ENCODE results near the gene GRIK1.

The GRIK1 gene

DNA sequence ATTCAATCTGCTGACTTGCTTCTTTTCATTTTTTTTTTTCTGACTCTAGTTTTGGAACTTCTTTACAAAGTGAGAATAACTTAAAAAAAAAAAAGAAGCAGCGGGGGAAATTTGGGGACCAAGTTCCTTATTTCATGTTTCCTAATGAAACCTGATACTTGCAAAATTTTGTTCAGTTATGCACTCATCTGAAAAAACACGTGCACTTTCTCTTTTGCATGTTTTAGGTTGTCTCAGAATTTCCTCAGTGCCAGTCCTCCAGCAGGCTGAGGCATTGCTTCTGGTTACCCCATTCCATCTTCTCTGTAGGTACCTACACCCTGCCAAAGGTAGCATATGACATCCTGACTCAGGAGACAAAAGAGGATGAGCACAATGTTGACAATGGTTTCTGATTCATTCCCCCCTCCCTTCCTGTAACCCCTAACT is 299.7 kb downstream of the GRIK1 start:
- Histone ChIP-seq H3K4me3 (ENCODE audit: low read length in 2 of 2) (no peak overlapping the region), H2BK5ac (ENCODE audit: low read length) (no peak overlapping the region), H2AK5ac (ENCODE audit: low read depth, low read length) (no peak overlapping the region), H3K4me1 (ENCODE audit: control insufficient read depth in 2 of 2, insufficient read depth in 1 of 2, low read depth in 1 of 2, low read length in 2 of 2) (no peaks in the 10 kb centered on the region), H3K14ac (ENCODE audit: low read length) (no peak overlapping the region), H3K23ac (ENCODE audit: low read depth, low read length, poor library complexity) (no peak overlapping the region), H3K79me1 (ENCODE audit: low read depth, low read length) (no peaks in the 10 kb centered on the region), H3K27me3 (ENCODE audit: control insufficient read depth in 3 of 3, insufficient read depth in 3 of 3, low read depth in 1 of 3, low read length in 3 of 3) (no peaks in the 10 kb centered on the region), H3K9me3 (replicated peaks in 1 of 2; ENCODE audit: control insufficient read depth in 2 of 2, insufficient read depth in 1 of 2, low read depth in 1 of 2, low read length in 2 of 2) (no peaks in the 10 kb centered on the region), H3K27ac (replicated peaks; ENCODE audit: low read length) (no peak overlapping the region), H3K4me2 (ENCODE audit: insufficient read depth, low read length, poor library complexity, severe bottlenecking) (no peak overlapping the region), H3K36me3 (replicated peaks in 1 of 2; ENCODE audit: control insufficient read depth in 2 of 2, insufficient read depth in 2 of 2, low read length in 2 of 2) (no peaks in the 10 kb centered on the region), H2AFZ (ENCODE audit: low read length) (no peak overlapping the region), H3K9ac (ENCODE audit: low read depth, low read length, poor library complexity) (no peak overlapping the region), H2BK120ac (ENCODE audit: low read depth, low read length) (no peak overlapping the region), H2BK12ac (ENCODE audit: low read length) (no peak overlapping the region), H3K4ac (ENCODE audit: low read length) (no peak overlapping the region), H4K8ac (ENCODE audit: low read depth, low read length) (no peak overlapping the region), H2BK15ac (ENCODE audit: low read length) (no peak overlapping the region), H3K18ac (ENCODE audit: low read length) (no peak overlapping the region), H4K91ac (ENCODE audit: low read depth, low read length, poor library complexity) (no peak overlapping the region)
- DNase-seq (ENCODE audit: low spot score): no peak
- no CpG with 5 or more reads among the region's 2 CpGs for WGBS, 2 donors (ENCODE audit: extremely low coverage in 2 of 2, insufficient read length in 2 of 2, insufficient replicate concordance in 1 of 2)

- no peaks in the 10 kb centered on the region for H3K9me3 ChIP-seq (replicated peaks in 1 of 2; ENCODE audit: control insufficient read depth in 2 of 2, insufficient read depth in 1 of 2, low read depth in 1 of 2, low read length in 2 of 2)
- H3K9ac ChIP-seq (ENCODE audit: low read depth, low read length, poor library complexity): no peak overlapping the region
- no peak overlapping the region for H2AFZ ChIP-seq (ENCODE audit: low read length)
- no peak overlapping the region for H4K91ac ChIP-seq (ENCODE audit: low read depth, low read length, poor library complexity)
- no peaks in the 10 kb centered on the region for H3K79me1 ChIP-seq (ENCODE audit: low read depth, low read length)
- WGBS, 2 donors (ENCODE audit: extremely low coverage in 2 of 2, insufficient read length in 2 of 2, insufficient replicate concordance in 1 of 2): no CpG with 5 or more reads among the region's 5 CpGs
- no peak overlapping the region for H3K23ac ChIP-seq (ENCODE audit: low read depth, low read length, poor library complexity)
- no peak overlapping the region for H3K27ac ChIP-seq (replicated peaks; ENCODE audit: low read length)
- H3K36me3 ChIP-seq (replicated peaks in 1 of 2; ENCODE audit: control insufficient read depth in 2 of 2, insufficient read depth in 2 of 2, low read length in 2 of 2): no peaks in the 10 kb centered on the region
- no peak overlapping the region for H3K18ac ChIP-seq (ENCODE audit: low read length)
- H2BK120ac ChIP-seq (ENCODE audit: low read depth, low read length): no peak overlapping the region
- DNase-seq (ENCODE audit: low spot score): no peak
- H4K8ac ChIP-seq (ENCODE audit: low read depth, low read length): no peak overlapping the region
- H3K14ac ChIP-seq (ENCODE audit: low read length): no peak overlapping the region
- H3K4me2 ChIP-seq (ENCODE audit: insufficient read depth, low read length, poor library complexity, severe bottlenecking): no peak overlapping the region
- H3K4ac ChIP-seq (ENCODE audit: low read length): no peak overlapping the region
- H2AK5ac ChIP-seq (ENCODE audit: low read depth, low read length): no peak overlapping the region
- H3K4me3 ChIP-seq (ENCODE audit: low read length in 2 of 2): no peak overlapping the region
- H2BK12ac ChIP-seq (ENCODE audit: low read length): no peak overlapping the region
- H3K27me3 ChIP-seq (ENCODE audit: control insufficient read depth in 3 of 3, insufficient read depth in 3 of 3, low read depth in 1 of 3, low read length in 3 of 3): no peaks in the 10 kb centered on the region
- H3K4me1 ChIP-seq (ENCODE audit: control insufficient read depth in 2 of 2, insufficient read depth in 1 of 2, low read depth in 1 of 2, low read length in 2 of 2): no peaks in the 10 kb centered on the region
- H2BK15ac ChIP-seq (ENCODE audit: low read length): no peak overlapping the region
- no peak overlapping the region for H2BK5ac ChIP-seq (ENCODE audit: low read length)
These were observed 300.3 kb downstream of the GRIK1 start for GRCh38 chr21:29639366-29640079.

DNA sequence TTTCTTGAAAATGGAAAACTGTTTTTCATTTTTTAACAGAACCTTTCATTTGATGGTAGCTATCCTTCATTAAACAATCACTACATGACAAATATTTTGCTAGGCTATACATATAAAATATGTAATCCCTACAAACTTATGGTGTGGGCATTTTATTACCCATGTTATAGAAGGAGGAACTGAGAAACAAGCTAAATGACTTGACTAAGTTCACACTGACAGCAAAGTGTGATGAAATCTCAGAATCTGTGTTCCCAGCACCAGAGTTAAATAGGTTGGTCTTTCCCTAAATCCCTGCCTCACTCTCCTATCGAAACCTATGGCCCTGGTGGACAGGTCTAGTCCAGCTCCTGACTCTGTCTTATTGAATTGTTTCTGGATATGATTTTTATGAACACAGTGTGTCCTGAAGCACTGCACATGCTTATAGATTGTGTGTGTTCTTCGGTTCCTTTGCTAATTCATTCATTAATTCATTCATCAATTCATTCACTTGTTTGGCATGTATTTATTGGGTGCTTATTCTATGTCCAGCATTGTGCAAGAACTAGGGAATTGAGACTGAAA is 301.0 kb downstream of the GRIK1 start:
- DNase-seq (ENCODE audit: low spot score): no peak
- H2BK5ac ChIP-seq (ENCODE audit: low read length): no peak overlapping the region
- H4K8ac ChIP-seq (ENCODE audit: low read depth, low read length): no peak overlapping the region
- WGBS, 2 donors (ENCODE audit: extremely low coverage in 2 of 2, insufficient read length in 2 of 2, insufficient replicate concordance in 1 of 2): no CpG with 5 or more reads among the region's 2 CpGs
- H2BK120ac ChIP-seq (ENCODE audit: low read depth, low read length): no peak overlapping the region
- H3K79me1 ChIP-seq (ENCODE audit: low read depth, low read length): no peaks in the 10 kb centered on the region
- H2BK12ac ChIP-seq (ENCODE audit: low read length): no peak overlapping the region
- no peak overlapping the region for H2AFZ ChIP-seq (ENCODE audit: low read length)
- no peak overlapping the region for H2BK15ac ChIP-seq (ENCODE audit: low read length)
- no peak overlapping the region for H4K91ac ChIP-seq (ENCODE audit: low read depth, low read length, poor library complexity)
- no peak overlapping the region for H3K4me3 ChIP-seq (ENCODE audit: low read length in 2 of 2)
- no peaks in the 10 kb centered on the region for H3K9me3 ChIP-seq (replicated peaks in 1 of 2; ENCODE audit: control insufficient read depth in 2 of 2, insufficient read depth in 1 of 2, low read depth in 1 of 2, low read length in 2 of 2)
- no peak overlapping the region for H3K18ac ChIP-seq (ENCODE audit: low read length)
- H3K9ac ChIP-seq (ENCODE audit: low read depth, low read length, poor library complexity): no peak overlapping the region
- no peak overlapping the region for H2AK5ac ChIP-seq (ENCODE audit: low read depth, low read length)
- no peaks in the 10 kb centered on the region for H3K36me3 ChIP-seq (replicated peaks in 1 of 2; ENCODE audit: control insufficient read depth in 2 of 2, insufficient read depth in 2 of 2, low read length in 2 of 2)
- H3K4me2 ChIP-seq (ENCODE audit: insufficient read depth, low read length, poor library complexity, severe bottlenecking): no peak overlapping the region
- H3K4ac ChIP-seq (ENCODE audit: low read length): no peak overlapping the region
- no peak overlapping the region for H3K14ac ChIP-seq (ENCODE audit: low read length)
- H3K27ac ChIP-seq (replicated peaks; ENCODE audit: low read length): no peak overlapping the region
- H3K4me1 ChIP-seq (ENCODE audit: control insufficient read depth in 2 of 2, insufficient read depth in 1 of 2, low read depth in 1 of 2, low read length in 2 of 2): no peaks in the 10 kb centered on the region
- H3K27me3 ChIP-seq (ENCODE audit: control insufficient read depth in 3 of 3, insufficient read depth in 3 of 3, low read depth in 1 of 3, low read length in 3 of 3): no peaks in the 10 kb centered on the region
- no peak overlapping the region for H3K23ac ChIP-seq (ENCODE audit: low read depth, low read length, poor library complexity)

DNA sequence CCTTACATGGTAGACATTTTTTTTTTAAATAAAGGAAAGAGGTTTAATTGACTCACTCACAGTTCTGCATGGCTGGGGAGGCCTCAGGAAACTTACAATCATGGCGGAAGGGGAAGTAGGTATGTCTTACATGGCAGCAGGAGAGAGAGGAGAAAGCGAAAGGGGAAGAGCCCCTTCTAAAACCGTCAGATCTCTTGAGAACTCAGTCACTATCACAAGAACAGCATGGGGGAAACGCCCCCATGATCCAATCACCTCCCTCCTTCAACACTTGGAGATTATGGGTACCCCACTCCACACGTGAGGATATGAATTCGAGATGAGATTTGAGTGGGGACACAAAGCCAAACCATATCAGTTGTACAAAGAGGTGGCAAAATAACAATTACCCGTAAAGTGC is 301.7 kb downstream of the GRIK1 start:
- Histone ChIP-seq H3K4ac (ENCODE audit: low read length) (no peak overlapping the region), H3K27me3 (ENCODE audit: control insufficient read depth in 3 of 3, insufficient read depth in 3 of 3, low read depth in 1 of 3, low read length in 3 of 3) (no peaks in the 10 kb centered on the region), H3K18ac (ENCODE audit: low read length) (no peak overlapping the region), H3K23ac (ENCODE audit: low read depth, low read length, poor library complexity) (no peak overlapping the region), H3K9ac (ENCODE audit: low read depth, low read length, poor library complexity) (no peak overlapping the region), H3K4me1 (ENCODE audit: control insufficient read depth in 2 of 2, insufficient read depth in 1 of 2, low read depth in 1 of 2, low read length in 2 of 2) (no peaks in the 10 kb centered on the region), H3K14ac (ENCODE audit: low read length) (no peak overlapping the region), H3K36me3 (replicated peaks in 1 of 2; ENCODE audit: control insufficient read depth in 2 of 2, insufficient read depth in 2 of 2, low read length in 2 of 2) (no peaks in the 10 kb centered on the region), H2BK15ac (ENCODE audit: low read length) (no peak overlapping the region), H3K27ac (replicated peaks; ENCODE audit: low read length) (no peak overlapping the region), H3K4me3 (ENCODE audit: low read length in 2 of 2) (no peak overlapping the region), H2AK5ac (ENCODE audit: low read depth, low read length) (no peak overlapping the region), H3K79me1 (ENCODE audit: low read depth, low read length) (no peaks in the 10 kb centered on the region), H2AFZ (ENCODE audit: low read length) (no peak overlapping the region), H2BK5ac (ENCODE audit: low read length) (no peak overlapping the region), H3K9me3 (replicated peaks in 1 of 2; ENCODE audit: control insufficient read depth in 2 of 2, insufficient read depth in 1 of 2, low read depth in 1 of 2, low read length in 2 of 2) (no peaks in the 10 kb centered on the region), H2BK12ac (ENCODE audit: low read length) (no peak overlapping the region), H2BK120ac (ENCODE audit: low read depth, low read length) (no peak overlapping the region), H3K4me2 (ENCODE audit: insufficient read depth, low read length, poor library complexity, severe bottlenecking) (no peak overlapping the region), H4K8ac (ENCODE audit: low read depth, low read length) (no peak overlapping the region), H4K91ac (ENCODE audit: low read depth, low read length, poor library complexity) (no peak overlapping the region)
- WGBS, 2 donors (ENCODE audit: extremely low coverage in 2 of 2, insufficient read length in 2 of 2, insufficient replicate concordance in 1 of 2): no CpG with 5 or more reads among the region's 7 CpGs
- no peak for DNase-seq (ENCODE audit: low spot score)

All from neuronal stem cell (in vitro differentiated cells).